ENCODE data around the gene CDC7. TPM values are rescaled to one million over a fixed set of nuclear protein-coding genes. Genes with fewer than 3 reads are reported as not detected.

CDC7 gene
- polyA plus RNA-seq, 1 donor from 2014 or later, result 6.3 TPM

Other genes with a start within 250 kb of the CDC7 start
- 0.39 TPM for gene HFM1, start 96.0 kb upstream of the CDC7 start, polyA plus RNA-seq (ENCODE audit: insufficient read depth, low read depth, low replicate concordance)